Measurements from ENCODE around the gene RASSF10. TPM values are rescaled to one million over a fixed set of nuclear protein-coding genes. Genes with fewer than 3 reads are reported as not detected.

The RASSF10 gene
- polyA plus RNA-seq, 2 of the 4 experiments (the other 2 are of a cell fraction), result 3.9 to 10.3 TPM

GRCh38 chr11:12968826-12969225, 40.3 kb upstream of the RASSF10 start:
- CTCF ChIA-PET, result interaction anchor here (0.6 to 9.7 kb wide), 7 partner anchors 41 to 290 kb away, joined by 3 to 141 read pairs (median 3); partner anchors contain the start of gene RASSF10
- no peaks in the 10 kb centered on the region for H3K9me3 ChIP-seq
- H3K4me2 ChIP-seq, result no peak overlapping the region
- no peak for DNase-seq (ENCODE audit: low read depth in 1 of 2, low spot score in 1 of 2)
- WGBS (ENCODE audit: missing lambda C conversion rate), result 75% methylated on average over 6 of the region's 6 CpGs
- peak overlapping the region in 1 of 2 experiments; percentile 32; a peak in 1 of 6 replicates for H3K27ac ChIP-seq
- FAIRE-seq, result no peak
- no peak overlapping the region for H3K4me3 ChIP-seq
- POLR2A ChIA-PET, result interaction anchor here (1.3 kb wide), 1 partner anchor 40 kb away, joined by 5 read pairs; the partner anchor contains the start of gene RASSF10
- ATAC-seq, result no peak
- peaks cover 17% of the 10 kb centered on the region for H3K4me1 ChIP-seq
- TF ChIP-seq MAFK (IDR thresholded peaks at IDR 0.05; ENCODE audit: partially characterized antibody), result no peak
- TF ChIP-seq NFE2L2 (conservative IDR thresholded peaks at IDR 0.05; ENCODE audit: low read length), result no peak
- TF ChIP-seq CTCF (IDR thresholded peaks at IDR 0.05), result no peak
- TF ChIP-seq HOXB5 (CRISPR knock-in tag; IDR thresholded peaks at IDR 0.05), result no peak
- no peak for TF ChIP-seq JUNB (IDR thresholded peaks at IDR 0.05)
- TF ChIP-seq ZSCAN20 (CRISPR knock-in tag; IDR thresholded peaks at IDR 0.05), result no peak
- TF ChIP-seq RAD21 (conservative IDR thresholded peaks at IDR 0.05 in 1 of 2, IDR thresholded peaks at IDR 0.05 in 1 of 2), result no peak
- no peak for TF ChIP-seq EHMT2 (IDR thresholded peaks at IDR 0.05; ENCODE audit: low read depth)
- TF ChIP-seq POLR2AphosphoS2 (conservative IDR thresholded peaks at IDR 0.05; ENCODE audit: low read length), result no peak
- TF ChIP-seq, protein P1, sequence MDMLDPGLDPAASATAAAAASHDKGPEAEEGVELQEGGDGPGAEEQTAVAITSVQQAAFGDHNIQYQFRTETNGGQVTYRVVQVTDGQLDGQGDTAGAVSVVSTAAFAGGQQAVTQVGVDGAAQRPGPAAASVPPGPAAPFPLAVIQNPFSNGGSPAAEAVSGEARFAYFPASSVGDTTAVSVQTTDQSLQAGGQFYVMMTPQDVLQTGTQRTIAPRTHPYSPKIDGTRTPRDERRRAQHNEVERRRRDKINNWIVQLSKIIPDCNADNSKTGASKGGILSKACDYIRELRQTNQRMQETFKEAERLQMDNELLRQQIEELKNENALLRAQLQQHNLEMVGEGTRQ (IDR thresholded peaks at IDR 0.05), result no peak
- TF ChIP-seq NPAS2 (CRISPR knock-in tag; IDR thresholded peaks at IDR 0.05; ENCODE audit: borderline replicate concordance), result no peak
- no peak for TF ChIP-seq ZC3H11A (IDR thresholded peaks at IDR 0.05)
- no peak for TF ChIP-seq BCL3 (IDR thresholded peaks at IDR 0.05)
- no peak for TF ChIP-seq RCOR1 (IDR thresholded peaks at IDR 0.05; ENCODE audit: low read depth, low read length)
- TF ChIP-seq JUN (IDR thresholded peaks at IDR 0.05), result no peak
- TF ChIP-seq RARB (CRISPR knock-in tag; IDR thresholded peaks at IDR 0.05), result no peak

DNA sequence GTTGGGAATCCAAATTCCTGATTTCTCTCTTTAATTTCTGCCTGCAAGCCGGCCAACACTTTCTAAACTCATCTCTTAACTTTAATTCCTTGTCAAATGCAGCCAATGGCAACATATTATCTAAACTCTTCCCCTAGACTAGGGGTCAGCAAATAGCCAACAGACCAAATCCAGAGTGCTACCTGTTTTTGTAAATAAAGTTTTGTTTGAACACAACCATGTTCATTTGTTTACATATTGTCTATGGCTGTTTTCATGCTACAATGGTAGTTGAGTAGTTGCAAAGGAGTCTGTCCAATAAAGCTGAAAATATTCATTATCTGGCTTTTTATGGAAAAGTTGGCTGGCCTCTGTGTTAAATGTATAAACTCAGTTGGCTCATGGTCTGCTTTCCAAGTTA, 37.2 kb upstream of the RASSF10 start:
- ChIA-PET CTCF (interaction anchor here (2.3 to 10.9 kb wide), 3 partner anchors 8 to 683 kb away, joined by 7 to 123 read pairs (median 10); no protein-coding TSS in a partner anchor), POLR2A (no interaction called here)
- TF ChIP-seq JUNB (IDR thresholded peaks at IDR 0.05) (no peak), RCOR1 (IDR thresholded peaks at IDR 0.05; ENCODE audit: low read depth, low read length) (no peak), HOXB5 (CRISPR knock-in tag; IDR thresholded peaks at IDR 0.05) (no peak), NFE2L2 (conservative IDR thresholded peaks at IDR 0.05; ENCODE audit: low read length) (no peak), FOXS1 (CRISPR knock-in tag; IDR thresholded peaks at IDR 0.05) (no peak), TP53 (CRISPR knock-in tag; IDR thresholded peaks at IDR 0.05) (no peak), POLR2A (IDR thresholded peaks at IDR 0.05; ENCODE audit: low read length) (no peak), ELK1 (IDR thresholded peaks at IDR 0.05; ENCODE audit: low read depth, low read length) (no peak), POLR2AphosphoS2 (conservative IDR thresholded peaks at IDR 0.05; ENCODE audit: low read length) (no peak)
- H3K4me1 ChIP-seq, result peaks cover 11% of the 10 kb centered on the region; the same call in 2 of the 3 replicates
- H3K4me3 ChIP-seq, result no peak overlapping the region
- no peak overlapping the region for H3K27ac ChIP-seq
- no peaks in the 10 kb centered on the region for H3K9me3 ChIP-seq
- ATAC-seq, result no peak
- no peak for DNase-seq (ENCODE audit: low read depth in 1 of 2, low spot score in 1 of 2)
- FAIRE-seq, result no peak
- no peak overlapping the region for H3K4me2 ChIP-seq
- WGBS (ENCODE audit: missing lambda C conversion rate), result 61% methylated on average over 1 of the region's 1 CpG

Data from A549 (cell line).